GM12878 (cell line): ENCODE results near the gene IRF7. TPM values are rescaled to one million over a fixed set of nuclear protein-coding genes. Genes with fewer than 3 reads are reported as not detected.

Source experiments
- ATAC-seq: fragments of 200-7000 bp; cut with Tn5 transposase; 3 replicates; pipeline ENCODE4 v1.9.1; 2020; ENCODE audit warnings: mild to moderate bottlenecking, moderate library complexity
- BruUV-seq: library from RNA; stranded (reverse); fragments of 400-500 nt; replicated peaks from 2 replicates; lab custom pipeline; 2021; lab: Mats Ljungman, UMichigan
- CTCF ChIA-PET: fragments of 300-600 bp; sonication (Branson Sonifier 250); formaldehyde crosslinking; extraction: SDS; loops from one replicate; lab custom pipeline; 2021; ENCODE audit warnings: inconsistent platforms; lab: Yijun Ruan, JAX
- POLR2A ChIA-PET: fragments of 350-600 bp; formaldehyde crosslinking; extraction: SDS; loops from one replicate; lab custom pipeline; 2021; ENCODE audit warnings: inconsistent platforms; lab: Charles Lee
- RAD21 ChIA-PET: fragments of 300-600 bp; sonication (Branson Sonifier 250); formaldehyde crosslinking; loops from one replicate; lab custom pipeline; 2023; ENCODE audit warnings: antibody characterized with exemption; ENCODE audit not compliant: unreplicated experiment; lab: Charles Lee
- SMC1A ChIA-PET: fragments of 300-600 bp; sonication (Branson Sonifier 250); formaldehyde crosslinking; loops from one replicate; lab custom pipeline; 2023; ENCODE audit not compliant: unreplicated experiment, uncharacterized antibody; lab: Charles Lee
- DNase-seq: peaks from one replicate; pipeline ENCODE4 v3.0.0-alpha.2; 2011; ENCODE audit warnings: low read depth, low spot score
- FAIRE-seq: peaks from 3 replicates; lab custom pipeline; 2011; peaks lifted over from hg19 to GRCh38; lab: Jason Lieb, UNC
- H2AFZ ChIP-seq: 2 replicates; pipeline ENCODE4 v1.6.0; 2011; ENCODE audit warnings: low read depth, low read length, control low read depth; ENCODE audit not compliant: control insufficient read depth
- H3K27ac ChIP-seq: 2 replicates; pipeline ENCODE4 v1.5.1; 2011; ENCODE audit warnings: control low read depth; ENCODE audit not compliant: control insufficient read depth, insufficient read depth
- H3K27me3 ChIP-seq, 2 experiments: replicated peaks in 1 of 2; 2 replicates each; pipeline versions ENCODE4 v1.6.0 to v1.6.1; 2011; ENCODE audit warnings: low read length in 1 of 2; ENCODE audit not compliant: control insufficient read depth in 2 of 2, insufficient read depth in 2 of 2
- H3K36me3 ChIP-seq, 2 experiments: 2 replicates each; pipeline ENCODE4 v1.5.1; 2011; ENCODE audit warnings: low read length in 1 of 2; ENCODE audit not compliant: control insufficient read depth in 2 of 2, insufficient read depth in 2 of 2
- H3K4me1 ChIP-seq: 2 replicates; pipeline ENCODE4 v1.6.1; 2011; ENCODE audit warnings: mild to moderate bottlenecking, low read length, moderate library complexity, mixed read lengths; ENCODE audit not compliant: control insufficient read depth, insufficient read depth
- H3K4me2 ChIP-seq: 2 replicates; pipeline ENCODE4 v1.6.0; 2011; ENCODE audit warnings: control low read depth; ENCODE audit not compliant: control insufficient read depth, insufficient read depth
- H3K4me3 ChIP-seq: fragments of 200-600 bp; sonication (generic); 2 replicates; pipeline ENCODE4 v1.5.1; 2016
- H3K79me2 ChIP-seq: 2 replicates; pipeline ENCODE4 v1.6.0; 2011; ENCODE audit warnings: low read length; ENCODE audit not compliant: control insufficient read depth, insufficient read depth
- H3K9ac ChIP-seq: 2 replicates; pipeline ENCODE4 v1.8.0; 2011; ENCODE audit warnings: low read length, control low read depth, mixed read lengths; ENCODE audit not compliant: control insufficient read depth, insufficient read depth
- H3K9me3 ChIP-seq: replicated peaks from 3 replicates; pipeline ENCODE4 v1.5.1; 2011; ENCODE audit warnings: mild to moderate bottlenecking, low read length; ENCODE audit not compliant: control insufficient read depth, insufficient read depth
- H4K20me1 ChIP-seq: 2 replicates; pipeline ENCODE4 v1.6.0; 2011; ENCODE audit not compliant: control insufficient read depth, insufficient read depth
- ASH2L ChIP-seq: fragments of 300-600, 200-600 bp; sonication (generic); IDR thresholded peaks from 2 replicates; pipeline ENCODE4 v1.6.1; 2017; ENCODE audit warnings: low read depth, mild to moderate bottlenecking, borderline replicate concordance
- FOXM1 ChIP-seq: IDR thresholded peaks from 2 replicates; pipeline ENCODE4 v1.6.1; 2012; ENCODE audit warnings: low read depth, mild to moderate bottlenecking, inconsistent platforms, low read length, moderate library complexity
- HDGF ChIP-seq: fragments of 450-650 bp; IDR thresholded peaks from 2 replicates; pipeline ENCODE4 v1.6.1; 2016; ENCODE audit warnings: antibody characterized with exemption
- KDM1A ChIP-seq: fragments of 200-600 bp; sonication (generic); IDR thresholded peaks from 2 replicates; pipeline ENCODE4 v1.6.1; 2016; ENCODE audit warnings: borderline replicate concordance
- RFX5 ChIP-seq: IDR thresholded peaks from 2 replicates; pipeline ENCODE4 v1.6.1; 2011; ENCODE audit warnings: low read depth, low read length, improper control_type of control experiment
- SMAD5 ChIP-seq: IDR thresholded peaks from 2 replicates; pipeline ENCODE4 v1.6.1; 2016; ENCODE audit warnings: antibody characterized with exemption, low read depth
- STAT1 ChIP-seq: fragments of 450-650 bp; conservative IDR thresholded peaks from 2 replicates; pipeline ENCODE4 v1.6.1; 2014; ENCODE audit warnings: antibody characterized with exemption, mild to moderate bottlenecking
- TARDBP ChIP-seq: IDR thresholded peaks from 2 replicates; pipeline ENCODE4 v1.6.1; 2016; ENCODE audit warnings: borderline replicate concordance
- WGBS: methylation state at CpG from one replicate; pipeline ENCODE4 v1.1.6; 2016; ENCODE audit warnings: low lambda C conversion rate; ENCODE audit not compliant: insufficient replicate concordance, insufficient coverage; ENCODE audit errors: missing lambda C conversion rate; 5-methylcytosine and 5-hydroxymethylcytosine counted together
- in situ Hi-C: fragments of 300-500 bp; cut with MboI; formaldehyde crosslinking; loops from 9 replicates; pipeline ENCODE4 v1.14.3; 2018; ENCODE audit warnings: mixed read lengths
- intact Hi-C: fragments of 100-400 bp; cut with micrococcal nuclease; formaldehyde crosslinking; loops from one replicate; pipeline ENCODE4 v1.14.2; 2022; ENCODE audit not compliant: unreplicated experiment
- polyA plus RNA-seq, 11 experiments: library from polyadenylated mRNA; depleted of rRNA in 4 of 11; unstranded in 6 of 11; stranded (reverse) in 5 of 11; fragments of >200 nt; fragmentation: Nextera tagmentation in 4 of 11; fragmentation: Illumina TruSeq in 1 of 11; extraction: Ambion mirVana in 4 of 11; extraction: Trizol in 1 of 11; gene quantifications; 1 replicate in 1 of 11; 2 replicates in 10 of 11; pipeline versions ENCODE4 v1.2.1 to v1.2.3, GENCODE V29; 2011 to 2016; ENCODE audit warnings: inconsistent platforms in 2 of 11, missing spikeins in 2 of 11, low read depth in 1 of 11
- total RNA-seq, 4 experiments: library from RNA; depleted of rRNA in 3 of 4; stranded (reverse); fragments of >200 nt in 3 of 4; fragmentation: Illumina TruSeq in 1 of 4; extraction: Trizol in 1 of 4; gene quantifications; 2 replicates each; pipeline versions ENCODE4 v1.2.1 to v1.2.3, GENCODE V29; 2013 to 2021
- TF ChIP-seq, protein P1 (sequence below): fragments of 450-650 bp; IDR thresholded peaks from 2 replicates; pipeline ENCODE4 v1.6.1; 2014; ENCODE audit warnings: mild to moderate bottlenecking
- TF ChIP-seq, protein P2 (sequence below): fragments of 450-650 bp; IDR thresholded peaks from 2 replicates; pipeline ENCODE4 v1.6.1; 2017; ENCODE audit warnings: borderline replicate concordance

IRF7 gene
- total and polyA plus RNA-seq, 10 of the 15 experiments (the other 5 are each of a cell fraction or from before 2014, with no cell fraction given), result 4.4 to 141 (median 67.6) TPM

DNA sequence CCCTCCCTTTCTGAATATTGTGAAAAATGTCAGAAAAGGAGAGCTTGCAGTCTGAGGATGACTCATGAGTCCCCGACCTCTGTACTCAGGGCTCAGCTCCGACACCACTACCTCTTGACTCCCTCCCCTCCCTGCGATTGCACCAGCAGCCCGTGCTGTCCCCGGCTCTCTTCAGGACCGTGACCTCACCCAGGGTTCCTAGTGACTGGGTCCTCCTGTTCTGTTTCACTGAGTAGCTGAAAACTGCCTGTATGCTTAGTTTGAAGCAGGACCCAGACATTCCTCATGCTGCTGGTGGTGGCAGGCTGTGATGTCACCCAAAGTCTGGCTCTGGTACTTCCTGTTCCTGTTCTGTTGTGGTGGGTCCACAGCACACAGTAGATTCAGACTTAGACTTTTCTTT is 27.8 kb downstream of the IRF7 start:
- ChIA-PET RAD21 (no interaction called here), POLR2A (interaction anchor here (0.6 to 1.2 kb wide), 3 partner anchors 18 to 1210 kb away, joined by 3 to 5 read pairs (median 4); no protein-coding TSS in a partner anchor), SMC1A (no interaction called here), CTCF (no interaction called here)
- Histone ChIP-seq H3K36me3 (peaks cover 29 to 43% of the 10 kb centered on the region in 2 experiments), H4K20me1 (no peaks in the 10 kb centered on the region), H3K79me2 (no peaks in the 10 kb centered on the region), H3K4me3 (no peak overlapping the region), H2AFZ (no peak overlapping the region), H3K4me1 (no peaks in the 10 kb centered on the region), H3K9me3 (no peaks in the 10 kb centered on the region), H3K4me2 (no peak overlapping the region), H3K27ac (no peak overlapping the region), H3K27me3 (no peaks in the 10 kb centered on the region), H3K9ac (no peak overlapping the region)
- WGBS, result 82% methylated on average over 6 of the region's 6 CpGs
- ATAC-seq (no peak), FAIRE-seq (no peak), DNase-seq (no peak)
- TF ChIP-seq FOXM1 (no peak), ASH2L (no peak), STAT1 (no peak), HDGF (no peak), SMAD5 (no peak), KDM1A (no peak), TARDBP (no peak), RFX5 (no peak)
- TF ChIP-seq, protein P1, sequence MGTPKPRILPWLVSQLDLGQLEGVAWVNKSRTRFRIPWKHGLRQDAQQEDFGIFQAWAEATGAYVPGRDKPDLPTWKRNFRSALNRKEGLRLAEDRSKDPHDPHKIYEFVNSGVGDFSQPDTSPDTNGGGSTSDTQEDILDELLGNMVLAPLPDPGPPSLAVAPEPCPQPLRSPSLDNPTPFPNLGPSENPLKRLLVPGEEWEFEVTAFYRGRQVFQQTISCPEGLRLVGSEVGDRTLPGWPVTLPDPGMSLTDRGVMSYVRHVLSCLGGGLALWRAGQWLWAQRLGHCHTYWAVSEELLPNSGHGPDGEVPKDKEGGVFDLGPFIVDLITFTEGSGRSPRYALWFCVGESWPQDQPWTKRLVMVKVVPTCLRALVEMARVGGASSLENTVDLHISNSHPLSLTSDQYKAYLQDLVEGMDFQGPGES, result no peak
- TF ChIP-seq, protein P2, sequence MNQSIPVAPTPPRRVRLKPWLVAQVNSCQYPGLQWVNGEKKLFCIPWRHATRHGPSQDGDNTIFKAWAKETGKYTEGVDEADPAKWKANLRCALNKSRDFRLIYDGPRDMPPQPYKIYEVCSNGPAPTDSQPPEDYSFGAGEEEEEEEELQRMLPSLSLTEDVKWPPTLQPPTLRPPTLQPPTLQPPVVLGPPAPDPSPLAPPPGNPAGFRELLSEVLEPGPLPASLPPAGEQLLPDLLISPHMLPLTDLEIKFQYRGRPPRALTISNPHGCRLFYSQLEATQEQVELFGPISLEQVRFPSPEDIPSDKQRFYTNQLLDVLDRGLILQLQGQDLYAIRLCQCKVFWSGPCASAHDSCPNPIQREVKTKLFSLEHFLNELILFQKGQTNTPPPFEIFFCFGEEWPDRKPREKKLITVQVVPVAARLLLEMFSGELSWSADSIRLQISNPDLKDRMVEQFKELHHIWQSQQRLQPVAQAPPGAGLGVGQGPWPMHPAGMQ, result no peak
- intact Hi-C loops (no loop called here), in situ Hi-C loops (no loop called here)
- BruUV-seq, result no TSS peak
